ENCODE data around the gene MYO16.

MYO16 gene

GRCh38 chr13:108752276-108752675, 122.9 kb downstream of the MYO16 start:
- H3K36me3 ChIP-seq (ENCODE audit: control insufficient read depth, insufficient read depth, low read length), result no peaks in the 10 kb centered on the region
- no peaks in the 10 kb centered on the region for H3K27me3 ChIP-seq (ENCODE audit: control insufficient read depth, insufficient read depth, low read length)
- no peak overlapping the region for H3K4me3 ChIP-seq (ENCODE audit: low read length)
- H3K4me1 ChIP-seq (ENCODE audit: control insufficient read depth, insufficient read depth, low read length), result no peaks in the 10 kb centered on the region
- H3K9ac ChIP-seq (ENCODE audit: low read length), result no peak overlapping the region
- no peaks in the 10 kb centered on the region for H3K9me3 ChIP-seq (ENCODE audit: control insufficient read depth, low read length)

- H3K4me3 ChIP-seq (ENCODE audit: low read length), result no peak overlapping the region
- H3K36me3 ChIP-seq (ENCODE audit: control insufficient read depth, insufficient read depth, low read length), result no peaks in the 10 kb centered on the region
- H3K9me3 ChIP-seq (ENCODE audit: control insufficient read depth, low read length), result no peaks in the 10 kb centered on the region
- no peak overlapping the region for H3K9ac ChIP-seq (ENCODE audit: low read length)
- no peaks in the 10 kb centered on the region for H3K4me1 ChIP-seq (ENCODE audit: control insufficient read depth, insufficient read depth, low read length)
- H3K27me3 ChIP-seq (ENCODE audit: control insufficient read depth, insufficient read depth, low read length), result no peaks in the 10 kb centered on the region
These were observed 125.7 kb downstream of the MYO16 start for GRCh38 chr13:108755083-108755482.

- H3K4me1 ChIP-seq (ENCODE audit: control insufficient read depth, insufficient read depth, low read length), result no peaks in the 10 kb centered on the region
- no peak overlapping the region for H3K9ac ChIP-seq (ENCODE audit: low read length)
- no peaks in the 10 kb centered on the region for H3K9me3 ChIP-seq (ENCODE audit: control insufficient read depth, low read length)
- H3K4me3 ChIP-seq (ENCODE audit: low read length), result no peak overlapping the region
- no peaks in the 10 kb centered on the region for H3K27me3 ChIP-seq (ENCODE audit: control insufficient read depth, insufficient read depth, low read length)
- no peaks in the 10 kb centered on the region for H3K36me3 ChIP-seq (ENCODE audit: control insufficient read depth, insufficient read depth, low read length)
These were observed 130.7 kb downstream of the MYO16 start for GRCh38 chr13:108760129-108760528.

GRCh38 chr13:108760541-108760940, 131.1 kb downstream of the MYO16 start:
- no peaks in the 10 kb centered on the region for H3K4me1 ChIP-seq (ENCODE audit: control insufficient read depth, insufficient read depth, low read length)
- H3K27me3 ChIP-seq (ENCODE audit: control insufficient read depth, insufficient read depth, low read length), result no peaks in the 10 kb centered on the region
- no peak overlapping the region for H3K4me3 ChIP-seq (ENCODE audit: low read length)
- H3K9ac ChIP-seq (ENCODE audit: low read length), result no peak overlapping the region
- H3K9me3 ChIP-seq (ENCODE audit: control insufficient read depth, low read length), result no peaks in the 10 kb centered on the region
- H3K36me3 ChIP-seq (ENCODE audit: control insufficient read depth, insufficient read depth, low read length), result no peaks in the 10 kb centered on the region

GRCh38 chr13:108768035-108768434, 138.6 kb downstream of the MYO16 start:
- Histone ChIP-seq H3K4me1 (ENCODE audit: control insufficient read depth, insufficient read depth, low read length) (no peaks in the 10 kb centered on the region), H3K36me3 (ENCODE audit: control insufficient read depth, insufficient read depth, low read length) (no peaks in the 10 kb centered on the region), H3K4me3 (ENCODE audit: low read length) (no peak overlapping the region), H3K9ac (ENCODE audit: low read length) (no peak overlapping the region), H3K9me3 (ENCODE audit: control insufficient read depth, low read length) (no peaks in the 10 kb centered on the region), H3K27me3 (ENCODE audit: control insufficient read depth, insufficient read depth, low read length) (no peaks in the 10 kb centered on the region)

GRCh38 chr13:108769213-108770070, 140.0 kb downstream of the MYO16 start:
- no peaks in the 10 kb centered on the region for H3K27me3 ChIP-seq (ENCODE audit: control insufficient read depth, insufficient read depth, low read length)
- H3K36me3 ChIP-seq (ENCODE audit: control insufficient read depth, insufficient read depth, low read length), result no peaks in the 10 kb centered on the region
- H3K4me3 ChIP-seq (ENCODE audit: low read length), result no peak overlapping the region
- no peak overlapping the region for H3K9ac ChIP-seq (ENCODE audit: low read length)
- H3K9me3 ChIP-seq (ENCODE audit: control insufficient read depth, low read length), result no peaks in the 10 kb centered on the region
- no peaks in the 10 kb centered on the region for H3K4me1 ChIP-seq (ENCODE audit: control insufficient read depth, insufficient read depth, low read length)

- Histone ChIP-seq H3K27me3 (ENCODE audit: control insufficient read depth, insufficient read depth, low read length) (no peaks in the 10 kb centered on the region), H3K36me3 (ENCODE audit: control insufficient read depth, insufficient read depth, low read length) (no peaks in the 10 kb centered on the region), H3K9me3 (ENCODE audit: control insufficient read depth, low read length) (no peaks in the 10 kb centered on the region), H3K4me1 (ENCODE audit: control insufficient read depth, insufficient read depth, low read length) (no peaks in the 10 kb centered on the region), H3K9ac (ENCODE audit: low read length) (no peak overlapping the region), H3K4me3 (ENCODE audit: low read length) (no peak overlapping the region)
These were observed 146.2 kb downstream of the MYO16 start for GRCh38 chr13:108775597-108775996.

- no peaks in the 10 kb centered on the region for H3K4me1 ChIP-seq (ENCODE audit: control insufficient read depth, insufficient read depth, low read length)
- no peak overlapping the region for H3K4me3 ChIP-seq (ENCODE audit: low read length)
- H3K36me3 ChIP-seq (ENCODE audit: control insufficient read depth, insufficient read depth, low read length), result no peaks in the 10 kb centered on the region
- no peak overlapping the region for H3K9ac ChIP-seq (ENCODE audit: low read length)
- H3K9me3 ChIP-seq (ENCODE audit: control insufficient read depth, low read length), result no peaks in the 10 kb centered on the region
- H3K27me3 ChIP-seq (ENCODE audit: control insufficient read depth, insufficient read depth, low read length), result no peaks in the 10 kb centered on the region
These were observed 147.2 kb downstream of the MYO16 start for GRCh38 chr13:108776650-108777049.

- Histone ChIP-seq H3K9ac (ENCODE audit: low read length) (no peak overlapping the region), H3K4me3 (ENCODE audit: low read length) (no peak overlapping the region), H3K36me3 (ENCODE audit: control insufficient read depth, insufficient read depth, low read length) (no peaks in the 10 kb centered on the region), H3K4me1 (ENCODE audit: control insufficient read depth, insufficient read depth, low read length) (no peaks in the 10 kb centered on the region), H3K9me3 (ENCODE audit: control insufficient read depth, low read length) (no peaks in the 10 kb centered on the region), H3K27me3 (ENCODE audit: control insufficient read depth, insufficient read depth, low read length) (no peaks in the 10 kb centered on the region)
These were observed 148.3 kb downstream of the MYO16 start for GRCh38 chr13:108777421-108778420.

GRCh38 chr13:108779308-108779707, 149.9 kb downstream of the MYO16 start:
- no peaks in the 10 kb centered on the region for H3K36me3 ChIP-seq (ENCODE audit: control insufficient read depth, insufficient read depth, low read length)
- no peak overlapping the region for H3K9ac ChIP-seq (ENCODE audit: low read length)
- no peaks in the 10 kb centered on the region for H3K4me1 ChIP-seq (ENCODE audit: control insufficient read depth, insufficient read depth, low read length)
- no peaks in the 10 kb centered on the region for H3K9me3 ChIP-seq (ENCODE audit: control insufficient read depth, low read length)
- no peaks in the 10 kb centered on the region for H3K27me3 ChIP-seq (ENCODE audit: control insufficient read depth, insufficient read depth, low read length)
- H3K4me3 ChIP-seq (ENCODE audit: low read length), result no peak overlapping the region

GRCh38 chr13:108780706-108781105, 151.3 kb downstream of the MYO16 start:
- H3K9me3 ChIP-seq (ENCODE audit: control insufficient read depth, low read length), result no peaks in the 10 kb centered on the region
- no peaks in the 10 kb centered on the region for H3K36me3 ChIP-seq (ENCODE audit: control insufficient read depth, insufficient read depth, low read length)
- no peaks in the 10 kb centered on the region for H3K4me1 ChIP-seq (ENCODE audit: control insufficient read depth, insufficient read depth, low read length)
- H3K9ac ChIP-seq (ENCODE audit: low read length), result no peak overlapping the region
- H3K27me3 ChIP-seq (ENCODE audit: control insufficient read depth, insufficient read depth, low read length), result no peaks in the 10 kb centered on the region
- H3K4me3 ChIP-seq (ENCODE audit: low read length), result no peak overlapping the region

- Histone ChIP-seq H3K4me1 (ENCODE audit: control insufficient read depth, insufficient read depth, low read length) (no peaks in the 10 kb centered on the region), H3K9ac (ENCODE audit: low read length) (no peak overlapping the region), H3K4me3 (ENCODE audit: low read length) (no peak overlapping the region)
These were observed 151.9 kb downstream of the MYO16 start for GRCh38 chr13:108781312-108781711.

More at GRCh38 chr13:108781312-108781711, 151.9 kb downstream of the MYO16 start:
- H3K36me3 ChIP-seq (ENCODE audit: control insufficient read depth, insufficient read depth, low read length), result no peaks in the 10 kb centered on the region
- H3K27me3 ChIP-seq (ENCODE audit: control insufficient read depth, insufficient read depth, low read length), result no peaks in the 10 kb centered on the region
- no peaks in the 10 kb centered on the region for H3K9me3 ChIP-seq (ENCODE audit: control insufficient read depth, low read length)

Measured in mucosa of stomach (tissue), 1 donor.